ENCODE measurements around the gene ISX. TPM values are rescaled to one million over a fixed set of nuclear protein-coding genes. Genes with fewer than 3 reads are reported as not detected.

The ISX gene
- total RNA-seq, 1 experiment from 2014 or later = 5.6 TPM

DNA sequence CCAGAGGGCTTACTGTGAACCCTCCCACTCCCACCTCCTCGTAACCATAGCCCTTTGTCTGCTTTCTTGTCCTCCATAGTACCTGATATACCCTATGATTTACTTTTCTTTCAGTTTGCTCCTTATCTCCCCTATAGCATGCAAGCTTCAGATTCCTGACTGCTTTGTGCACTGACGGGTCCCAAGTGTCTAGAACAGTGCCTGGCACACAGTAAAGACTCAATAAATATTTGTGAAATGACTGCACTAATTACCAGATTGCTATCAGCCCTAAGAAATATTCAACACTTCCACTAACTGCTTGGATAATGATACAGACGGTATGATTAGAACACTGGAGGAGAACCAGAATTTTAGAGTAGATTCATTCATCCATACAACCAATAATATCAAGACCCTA lies 33.0 kb downstream of the ISX start:
- intact Hi-C loops (cut with micrococcal nuclease; ENCODE audit: unreplicated experiment) = no loop called here
- no peaks in the 10 kb centered on the region for H3K4me1 ChIP-seq
- Mint-ChIP-seq H3K27me3 (ENCODE audit: insufficient read depth, unreplicated experiment) (no peaks in the 10 kb centered on the region), H3K27ac (ENCODE audit: unreplicated experiment) (no peak overlapping the region), H3K4me1 (ENCODE audit: low read depth, unreplicated experiment) (peaks cover 6% of the 10 kb centered on the region), H3K4me3 (ENCODE audit: unreplicated experiment) (no peak overlapping the region), H3K36me3 (ENCODE audit: insufficient read depth, unreplicated experiment) (no peaks in the 10 kb centered on the region), H3K9me3 (ENCODE audit: unreplicated experiment) (peaks cover 14% of the 10 kb centered on the region)
- no peaks in the 10 kb centered on the region for H3K36me3 ChIP-seq (ENCODE audit: control insufficient read depth, insufficient read depth, low read length)
- no TSS peak for BruUV-seq (replicated peaks)
- no peak overlapping the region for H3K4me3 ChIP-seq (ENCODE audit: low read depth, low read length)
- no peaks in the 10 kb centered on the region for H3K27me3 ChIP-seq (replicated peaks; ENCODE audit: control insufficient read depth, insufficient read depth, low read length)
- DNase-seq = no peak
- TF ChIP-seq, protein P1, sequence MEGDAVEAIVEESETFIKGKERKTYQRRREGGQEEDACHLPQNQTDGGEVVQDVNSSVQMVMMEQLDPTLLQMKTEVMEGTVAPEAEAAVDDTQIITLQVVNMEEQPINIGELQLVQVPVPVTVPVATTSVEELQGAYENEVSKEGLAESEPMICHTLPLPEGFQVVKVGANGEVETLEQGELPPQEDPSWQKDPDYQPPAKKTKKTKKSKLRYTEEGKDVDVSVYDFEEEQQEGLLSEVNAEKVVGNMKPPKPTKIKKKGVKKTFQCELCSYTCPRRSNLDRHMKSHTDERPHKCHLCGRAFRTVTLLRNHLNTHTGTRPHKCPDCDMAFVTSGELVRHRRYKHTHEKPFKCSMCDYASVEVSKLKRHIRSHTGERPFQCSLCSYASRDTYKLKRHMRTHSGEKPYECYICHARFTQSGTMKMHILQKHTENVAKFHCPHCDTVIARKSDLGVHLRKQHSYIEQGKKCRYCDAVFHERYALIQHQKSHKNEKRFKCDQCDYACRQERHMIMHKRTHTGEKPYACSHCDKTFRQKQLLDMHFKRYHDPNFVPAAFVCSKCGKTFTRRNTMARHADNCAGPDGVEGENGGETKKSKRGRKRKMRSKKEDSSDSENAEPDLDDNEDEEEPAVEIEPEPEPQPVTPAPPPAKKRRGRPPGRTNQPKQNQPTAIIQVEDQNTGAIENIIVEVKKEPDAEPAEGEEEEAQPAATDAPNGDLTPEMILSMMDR (IDR thresholded peaks at IDR 0.05; ENCODE audit: insufficient read depth in 1 of 2, low read depth in 1 of 2, low read length in 1 of 2, severe bottlenecking in 1 of 2, unreplicated experiment in 1 of 2) = no peak
- POLR2A ChIA-PET = no interaction called here
- H3K9me3 ChIP-seq = no peaks in the 10 kb centered on the region
- CTCF ChIA-PET = no interaction called here

DNA sequence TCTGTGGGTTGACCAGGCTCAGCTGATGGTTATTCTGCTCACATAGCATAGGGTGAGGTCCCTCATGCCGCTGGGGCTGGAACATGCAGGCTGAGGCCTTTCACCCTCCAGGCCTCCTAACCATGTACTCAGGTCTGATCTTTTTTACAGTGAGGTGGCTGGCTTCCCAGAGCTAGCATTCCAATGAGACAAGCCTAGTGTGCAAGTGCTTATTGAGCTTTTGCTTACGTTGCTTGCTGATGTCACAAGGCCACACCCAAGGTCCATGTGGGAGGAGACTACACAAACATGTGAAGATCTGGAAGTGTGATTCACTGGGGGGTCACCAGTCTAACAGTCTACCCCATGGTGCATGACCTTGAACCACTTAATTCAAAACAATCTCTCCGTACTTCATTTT lies 33.9 kb downstream of the ISX start:
- Mint-ChIP-seq H3K27me3 (ENCODE audit: insufficient read depth, unreplicated experiment) (no peaks in the 10 kb centered on the region), H3K36me3 (ENCODE audit: insufficient read depth, unreplicated experiment) (no peaks in the 10 kb centered on the region), H3K27ac (ENCODE audit: unreplicated experiment) (no peak overlapping the region), H3K4me3 (ENCODE audit: unreplicated experiment) (no peak overlapping the region), H3K4me1 (ENCODE audit: low read depth, unreplicated experiment) (peaks cover 6% of the 10 kb centered on the region), H3K9me3 (ENCODE audit: unreplicated experiment) (peaks cover 14% of the 10 kb centered on the region)
- no peak overlapping the region for H3K4me3 ChIP-seq (ENCODE audit: low read depth, low read length)
- H3K36me3 ChIP-seq (ENCODE audit: control insufficient read depth, insufficient read depth, low read length) = no peaks in the 10 kb centered on the region
- BruUV-seq (replicated peaks) = no TSS peak
- CTCF ChIA-PET = no interaction called here
- H3K4me1 ChIP-seq = no peaks in the 10 kb centered on the region
- TF ChIP-seq, protein P1 (IDR thresholded peaks at IDR 0.05; ENCODE audit: insufficient read depth in 1 of 2, low read depth in 1 of 2, low read length in 1 of 2, severe bottlenecking in 1 of 2, unreplicated experiment in 1 of 2) = no peak
- intact Hi-C loops (cut with micrococcal nuclease; ENCODE audit: unreplicated experiment) = no loop called here
- no peak for DNase-seq
- POLR2A ChIA-PET = no interaction called here
- H3K27me3 ChIP-seq (replicated peaks; ENCODE audit: control insufficient read depth, insufficient read depth, low read length) = no peaks in the 10 kb centered on the region
- no peaks in the 10 kb centered on the region for H3K9me3 ChIP-seq

DNA sequence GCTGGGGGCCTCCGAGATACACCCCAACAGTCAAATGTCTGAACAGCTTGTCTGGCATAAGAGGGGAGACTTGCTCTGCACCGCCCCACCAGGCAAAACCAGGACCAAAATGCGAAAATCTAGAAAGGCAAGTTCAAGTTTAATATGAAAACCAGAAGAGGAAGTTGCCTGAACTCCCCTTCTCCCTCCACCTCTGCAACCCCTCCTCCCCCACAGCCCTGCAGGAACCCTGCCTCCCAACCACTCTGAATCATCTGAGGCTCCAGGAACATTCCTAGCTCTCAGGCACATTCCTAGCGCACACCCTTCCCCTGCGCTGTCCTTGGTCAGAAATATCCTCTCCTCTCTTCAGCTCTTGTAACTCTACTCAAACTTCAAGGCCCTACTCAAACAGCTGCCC lies 36.7 kb downstream of the ISX start:
- H3K36me3 Mint-ChIP-seq (ENCODE audit: insufficient read depth, unreplicated experiment) = no peaks in the 10 kb centered on the region
- Histone ChIP-seq H3K9me3 (no peaks in the 10 kb centered on the region), H3K4me3 (ENCODE audit: low read depth, low read length) (no peak overlapping the region), H3K4me1 (no peaks in the 10 kb centered on the region), H3K27me3 (replicated peaks; ENCODE audit: control insufficient read depth, insufficient read depth, low read length) (no peaks in the 10 kb centered on the region), H3K36me3 (ENCODE audit: control insufficient read depth, insufficient read depth, low read length) (no peaks in the 10 kb centered on the region)
- H3K4me1 Mint-ChIP-seq (ENCODE audit: low read depth, unreplicated experiment) = peaks cover 6% of the 10 kb centered on the region
- no TSS peak for BruUV-seq (replicated peaks)
- no peak overlapping the region for H3K4me3 Mint-ChIP-seq (ENCODE audit: unreplicated experiment)
- H3K9me3 Mint-ChIP-seq (ENCODE audit: unreplicated experiment) = peaks cover 17% of the 10 kb centered on the region
- intact Hi-C loops (cut with micrococcal nuclease; ENCODE audit: unreplicated experiment) = no loop called here
- no peak overlapping the region for H3K27ac Mint-ChIP-seq (ENCODE audit: unreplicated experiment)
- POLR2A ChIA-PET = no interaction called here
- DNase-seq = peak; percentile 16 to 49
- H3K27me3 Mint-ChIP-seq (ENCODE audit: insufficient read depth, unreplicated experiment) = peaks cover under 1% of the 10 kb centered on the region
- CTCF ChIA-PET = interaction anchor here (0.5 kb wide), 1 partner anchor 50 kb away, joined by 5 read pairs; no protein-coding TSS in a partner anchor
- TF ChIP-seq, protein P1 (IDR thresholded peaks at IDR 0.05; ENCODE audit: insufficient read depth in 1 of 2, low read depth in 1 of 2, low read length in 1 of 2, severe bottlenecking in 1 of 2, unreplicated experiment in 1 of 2) = no peak

All from Caco-2 (cell line).